Smooth muscle cell (in vitro differentiated cells): ENCODE measurements around the gene KIAA1671. TPM values are rescaled to one million over a fixed set of nuclear protein-coding genes. Genes with fewer than 3 reads are reported as not detected.

Source experiments
- DNase-seq: peaks from one replicate; lab custom pipeline; 2025; ENCODE audit not compliant: unreplicated experiment; lab: John Stamatoyannopoulos, UW
- H2AFZ ChIP-seq: fragments of 200-600 bp; sonication (generic); 2 replicates; pipeline ENCODE4 v1.6.0; 2016; ENCODE audit warnings: antibody characterized with exemption, low read depth, mild to moderate bottlenecking
- H3F3A ChIP-seq: fragments of 200-600 bp; sonication (generic); 2 replicates; pipeline ENCODE4 v1.6.0; 2017; ENCODE audit warnings: antibody characterized with exemption, low read depth
- H3K27ac ChIP-seq: fragments of 200-600 bp; sonication (generic); 2 replicates; pipeline ENCODE4 v1.5.1; 2016; ENCODE audit warnings: low read depth, mild to moderate bottlenecking
- H3K27me3 ChIP-seq: fragments of 200-600 bp; sonication (generic); 2 replicates; pipeline ENCODE4 v1.6.1; 2016; ENCODE audit warnings: low read depth, mild to moderate bottlenecking
- H3K36me3 ChIP-seq: fragments of 200-600 bp; sonication (generic); 2 replicates; pipeline ENCODE4 v1.5.1; 2016; ENCODE audit warnings: low read depth
- H3K4me1 ChIP-seq: fragments of 200-600 bp; sonication (generic); 2 replicates; pipeline ENCODE4 v1.5.1; 2016; ENCODE audit warnings: low read depth
- H3K4me2 ChIP-seq: fragments of 200-600 bp; sonication (generic); 2 replicates; pipeline ENCODE4 v1.6.0; 2016; ENCODE audit warnings: mild to moderate bottlenecking
- H3K4me3 ChIP-seq: fragments of 200-600 bp; sonication (generic); 2 replicates; pipeline ENCODE4 v1.5.1; 2016; ENCODE audit warnings: mild to moderate bottlenecking
- H3K79me2 ChIP-seq: fragments of 200-600 bp; sonication (generic); 2 replicates; pipeline ENCODE4 v1.6.0; 2016; ENCODE audit warnings: low read depth, mild to moderate bottlenecking
- H3K9ac ChIP-seq: fragments of 200-600 bp; sonication (generic); 2 replicates; pipeline ENCODE4 v1.6.0; 2016; ENCODE audit warnings: low read depth
- H3K9me3 ChIP-seq: fragments of 200-600 bp; sonication (generic); replicated peaks from 2 replicates; pipeline ENCODE4 v1.5.1; 2016; ENCODE audit warnings: low read depth
- H4K20me1 ChIP-seq: fragments of 200-600 bp; sonication (generic); 2 replicates; pipeline ENCODE4 v1.6.0; 2016; ENCODE audit warnings: low read depth
- WGBS: methylation state at CpG from one replicate; pipeline ENCODE4 v1.1.7; 2016; ENCODE audit warnings: low lambda C conversion rate; 5-methylcytosine and 5-hydroxymethylcytosine counted together
- polyA plus RNA-seq: library from polyadenylated mRNA; unstranded; fragments of >200 nt; fragmentation: Nextera tagmentation; extraction: Ambion mirVana; gene quantifications from 2 replicates; pipeline ENCODE4 v1.2.1, GENCODE V29; 2016
- total RNA-seq: library from RNA; depleted of rRNA; stranded (reverse); fragments of >200 nt; gene quantifications from 2 replicates; pipeline ENCODE4 v1.2.3, GENCODE V29; 2014
- TF ChIP-seq, protein P1 (sequence below): fragments of 200-600 bp; sonication (generic); IDR thresholded peaks from 2 replicates; pipeline ENCODE4 v1.5.1; 2017; ENCODE audit warnings: borderline replicate concordance, mild to moderate bottlenecking, antibody characterized with exemption; ENCODE audit not compliant: insufficient read depth, poor library complexity, severe bottlenecking

Gene KIAA1671
- total and polyA plus RNA-seq, 2 experiments from 2014 or later, result 1.7 to 7.6 TPM

GRCh38 chr22:25213221-25213620 lies 260.7 kb downstream of the KIAA1671 start:
- WGBS, result 91% methylated on average over 3 of the region's 3 CpGs

GRCh38 chr22:25216230-25216629 lies 263.7 kb downstream of the KIAA1671 start:
- Histone ChIP-seq H3K4me2 (no peak overlapping the region), H3F3A (no peaks in the 10 kb centered on the region), H3K27ac (no peak overlapping the region), H3K27me3 (peaks cover 22% of the 10 kb centered on the region), H3K79me2 (no peaks in the 10 kb centered on the region), H3K9me3 (no peaks in the 10 kb centered on the region), H3K9ac (no peak overlapping the region), H2AFZ (no peak overlapping the region), H4K20me1 (no peaks in the 10 kb centered on the region), H3K36me3 (no peaks in the 10 kb centered on the region), H3K4me1 (no peaks in the 10 kb centered on the region), H3K4me3 (no peak overlapping the region)
- TF ChIP-seq, protein P1, sequence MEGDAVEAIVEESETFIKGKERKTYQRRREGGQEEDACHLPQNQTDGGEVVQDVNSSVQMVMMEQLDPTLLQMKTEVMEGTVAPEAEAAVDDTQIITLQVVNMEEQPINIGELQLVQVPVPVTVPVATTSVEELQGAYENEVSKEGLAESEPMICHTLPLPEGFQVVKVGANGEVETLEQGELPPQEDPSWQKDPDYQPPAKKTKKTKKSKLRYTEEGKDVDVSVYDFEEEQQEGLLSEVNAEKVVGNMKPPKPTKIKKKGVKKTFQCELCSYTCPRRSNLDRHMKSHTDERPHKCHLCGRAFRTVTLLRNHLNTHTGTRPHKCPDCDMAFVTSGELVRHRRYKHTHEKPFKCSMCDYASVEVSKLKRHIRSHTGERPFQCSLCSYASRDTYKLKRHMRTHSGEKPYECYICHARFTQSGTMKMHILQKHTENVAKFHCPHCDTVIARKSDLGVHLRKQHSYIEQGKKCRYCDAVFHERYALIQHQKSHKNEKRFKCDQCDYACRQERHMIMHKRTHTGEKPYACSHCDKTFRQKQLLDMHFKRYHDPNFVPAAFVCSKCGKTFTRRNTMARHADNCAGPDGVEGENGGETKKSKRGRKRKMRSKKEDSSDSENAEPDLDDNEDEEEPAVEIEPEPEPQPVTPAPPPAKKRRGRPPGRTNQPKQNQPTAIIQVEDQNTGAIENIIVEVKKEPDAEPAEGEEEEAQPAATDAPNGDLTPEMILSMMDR, result no peak
- DNase-seq, result no peak
- WGBS, result 83% methylated on average over 2 of the region's 2 CpGs

More at GRCh38 chr22:25213221-25213620, 260.7 kb downstream of the KIAA1671 start:
- H3K4me3 ChIP-seq, result no peak overlapping the region
- H3K4me1 ChIP-seq, result no peaks in the 10 kb centered on the region
- no peaks in the 10 kb centered on the region for H4K20me1 ChIP-seq
- no peak overlapping the region for H2AFZ ChIP-seq
- no peak overlapping the region for H3K4me2 ChIP-seq
- no peaks in the 10 kb centered on the region for H3K36me3 ChIP-seq
- H3F3A ChIP-seq, result no peaks in the 10 kb centered on the region
- no peak overlapping the region for H3K9ac ChIP-seq
- H3K9me3 ChIP-seq, result no peaks in the 10 kb centered on the region
- no peak for DNase-seq
- H3K27ac ChIP-seq, result no peak overlapping the region
- no peaks in the 10 kb centered on the region for H3K79me2 ChIP-seq
- TF ChIP-seq, protein P1, result no peak
- H3K27me3 ChIP-seq, result no peaks in the 10 kb centered on the region

- Histone ChIP-seq H3K4me1 (no peaks in the 10 kb centered on the region), H3K4me3 (no peak within 1 kb of the TSS), H3K27ac (no peak within 1 kb of the TSS), H3F3A (no peaks in the 10 kb centered on the region), H3K36me3 (no peaks in the 10 kb centered on the region), H3K9me3 (no peaks in the 10 kb centered on the region), H4K20me1 (no peaks in the 10 kb centered on the region), H2AFZ (no peak within 1 kb of the TSS), H3K79me2 (no peaks in the 10 kb centered on the region), H3K27me3 (peaks cover 33% of the 10 kb centered on the region), H3K4me2 (no peak within 1 kb of the TSS), H3K9ac (no peak within 1 kb of the TSS)
- no peak for DNase-seq
- 92% methylated on average over 19 of the region's 19 CpGs for WGBS
- TF ChIP-seq, protein P1, result no peak
These were observed 266.7 kb downstream of the KIAA1671 start, which contains the start of gene CRYBB2 for GRCh38 chr22:25219211-25219689. TSS of gene CRYBB2 (plus strand) at chr22:25219639. CDS start at chr22:25221430, 1,791 bp downstream.

DNA sequence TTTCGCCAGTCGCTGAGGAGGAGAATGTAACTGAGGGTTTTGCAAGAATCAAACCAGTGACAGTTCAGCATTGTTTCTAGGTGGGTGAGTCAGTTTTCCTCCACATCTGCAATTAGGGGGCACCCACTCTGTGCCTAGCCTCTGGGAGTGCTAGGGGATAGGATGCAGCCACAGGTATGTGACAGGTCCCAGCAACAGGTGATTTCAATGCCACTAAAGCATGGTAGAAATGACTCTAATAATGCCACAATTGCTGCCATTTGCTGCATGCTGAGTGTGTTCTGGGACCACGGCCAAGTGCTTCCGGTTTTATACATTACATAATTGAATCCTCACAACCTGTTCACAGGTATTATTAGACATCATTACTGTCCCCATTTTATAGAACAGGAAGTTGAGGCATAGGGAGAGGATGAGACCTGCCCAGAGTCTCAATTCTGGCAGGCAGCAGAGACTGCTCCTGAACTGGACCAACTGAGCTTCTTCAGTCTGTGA lies 267.5 kb downstream of the KIAA1671 start:
- 83% methylated on average over 4 of the region's 4 CpGs for WGBS
- Histone ChIP-seq H3K4me3 (no peak overlapping the region), H3K4me2 (no peak overlapping the region), H4K20me1 (no peaks in the 10 kb centered on the region), H3K27ac (no peak overlapping the region), H3F3A (no peaks in the 10 kb centered on the region), H3K9ac (no peak overlapping the region), H3K9me3 (no peaks in the 10 kb centered on the region), H3K79me2 (no peaks in the 10 kb centered on the region), H3K36me3 (no peaks in the 10 kb centered on the region), H2AFZ (no peak overlapping the region), H3K4me1 (no peaks in the 10 kb centered on the region), H3K27me3 (peaks cover 33% of the 10 kb centered on the region)
- no peak for DNase-seq
- TF ChIP-seq, protein P1, result no peak
